Stimulated activated CD4-positive, alpha-beta T cell treated with anti-CD3 and anti-CD28 coated beads, Interleukin-2, amount 100 ng/mL, for 24 hours (primary cell): ENCODE results near the gene SH2D2A.
"Not testable (repeated sequence)": the region's sequence is repeated elsewhere in the genome, so short reads cannot be mapped to it uniquely, and the experiment has no call there.

ENCODE experiments used
- DNase-seq, 2 donors: peaks; one replicate each; pipeline ENCODE4 v3.0.0-alpha.2; 2020

SH2D2A gene

DNA sequence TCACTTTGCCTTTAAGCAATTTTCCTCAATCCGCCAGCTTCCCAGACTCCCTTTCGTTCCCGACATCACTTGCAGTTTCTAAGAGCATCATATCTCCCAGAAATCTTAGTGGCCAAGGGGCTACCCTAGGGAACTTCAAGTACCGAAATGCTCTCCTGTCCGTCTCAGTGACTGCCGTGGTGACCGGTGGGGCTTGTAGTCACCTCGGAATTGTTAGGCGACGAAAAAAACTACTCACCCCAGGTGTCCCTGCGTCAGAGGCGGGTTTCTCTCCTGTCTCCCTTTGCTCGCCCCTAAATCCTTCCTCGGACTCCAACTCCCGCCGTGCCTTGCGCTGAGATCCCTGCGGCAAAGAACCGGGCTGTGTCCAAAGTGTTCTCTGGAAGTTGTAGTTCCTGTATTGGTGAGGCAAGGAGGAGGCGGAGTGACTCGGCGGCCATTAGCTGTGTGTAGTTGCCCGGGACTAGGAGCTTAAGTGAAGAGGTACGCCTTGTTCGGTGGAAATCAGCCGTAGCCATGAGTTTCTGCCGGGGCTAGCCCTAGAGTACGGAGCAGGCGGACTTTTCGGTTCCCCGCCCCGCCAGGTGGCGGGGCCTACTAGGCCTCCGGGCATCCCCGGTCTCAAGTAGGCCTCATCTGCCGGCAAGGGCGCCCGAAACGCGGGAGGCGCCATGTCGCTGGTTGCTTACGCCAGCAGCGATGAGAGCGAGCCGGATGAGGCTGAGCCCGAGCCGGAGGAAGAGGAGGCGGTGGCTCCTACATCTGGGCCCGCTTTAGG is 49.4 kb downstream of the SH2D2A start, which contains the start of gene PRCC:
Gene PRCC (plus strand): TSS at position 435 of the 778 bp plus-strand sequence. CDS start 237 bp downstream, at position 672.
- DNase-seq: peak; percentile 93 to 95

DNA sequence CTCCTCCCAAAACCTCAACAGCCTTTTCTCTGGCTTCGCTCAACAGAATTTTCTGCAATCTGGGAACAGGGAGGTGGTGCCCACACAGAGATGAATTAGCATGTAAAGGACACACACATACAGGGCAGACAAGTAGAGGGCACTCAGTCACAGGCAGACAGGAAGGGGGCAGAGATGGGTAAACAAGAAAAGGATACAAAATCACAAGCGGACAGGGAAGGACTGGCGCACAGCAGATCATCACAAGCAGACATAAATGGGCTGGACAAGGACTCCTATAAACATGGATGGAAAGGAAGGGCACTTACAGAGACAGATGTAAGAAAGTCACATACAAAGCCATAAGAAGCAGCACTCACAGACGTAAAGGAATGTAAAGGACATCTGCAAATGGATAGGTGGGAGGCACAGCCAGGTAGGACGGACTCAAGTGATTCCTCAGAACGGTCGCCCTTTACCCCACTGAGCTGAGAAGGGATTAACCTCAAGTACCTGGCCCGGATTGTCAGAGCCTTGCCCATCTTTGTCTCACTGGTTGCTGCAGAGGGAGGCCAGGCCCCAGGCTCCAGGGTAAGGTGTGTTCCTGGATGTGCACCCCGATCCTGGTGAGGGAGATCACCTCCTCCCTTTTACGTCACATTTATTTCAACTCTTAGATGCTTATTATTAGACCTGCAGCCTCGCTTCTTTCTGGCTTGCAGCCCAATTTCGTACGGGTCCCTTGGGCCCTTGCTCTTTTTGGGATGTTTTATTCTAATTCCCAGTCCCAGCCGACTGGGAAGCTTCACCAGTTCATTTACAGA is 50.1 kb downstream of the SH2D2A start:
- no peak for DNase-seq

DNA sequence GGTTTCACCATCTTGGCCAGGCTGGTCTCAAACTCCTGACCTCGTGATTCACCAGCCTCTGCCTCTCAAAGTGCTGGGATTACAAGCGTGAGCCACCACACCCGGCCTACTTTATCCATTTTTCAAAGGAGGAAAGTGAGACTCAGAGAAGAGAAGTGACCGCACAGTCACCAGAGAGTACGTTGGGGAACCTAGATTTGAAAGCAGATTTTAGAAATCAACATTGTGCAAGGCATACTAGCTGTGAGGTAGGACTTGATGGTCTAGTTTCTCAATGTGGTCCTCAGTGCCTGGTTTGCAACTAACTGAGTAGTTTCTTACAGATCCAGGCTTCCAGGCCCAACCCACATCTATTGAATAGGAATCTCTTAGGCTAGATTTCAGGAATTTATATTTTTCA is 51.0 kb downstream of the SH2D2A start:
- no peak for DNase-seq

DNA sequence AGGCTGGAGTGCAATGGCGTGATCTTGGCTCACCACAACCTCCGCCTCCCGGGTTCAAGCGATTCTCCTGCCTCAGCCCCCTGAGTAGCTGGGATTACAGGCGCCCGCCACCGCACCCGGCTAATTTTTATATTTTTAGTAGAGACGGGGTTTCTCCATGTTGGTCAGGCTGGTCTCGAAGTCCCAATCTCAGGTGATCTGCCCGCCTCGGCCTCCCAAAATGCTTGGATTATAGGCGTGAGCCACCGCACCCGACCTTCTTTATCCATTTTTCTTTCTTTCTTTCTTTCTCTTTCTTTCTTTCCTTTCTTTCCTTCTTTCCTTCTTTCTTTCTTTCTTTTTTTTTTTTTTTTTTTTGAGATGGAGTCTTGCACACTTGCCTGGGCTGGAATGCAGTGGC is 51.5 kb downstream of the SH2D2A start:
- DNase-seq: not testable (repeated sequence)

DNA sequence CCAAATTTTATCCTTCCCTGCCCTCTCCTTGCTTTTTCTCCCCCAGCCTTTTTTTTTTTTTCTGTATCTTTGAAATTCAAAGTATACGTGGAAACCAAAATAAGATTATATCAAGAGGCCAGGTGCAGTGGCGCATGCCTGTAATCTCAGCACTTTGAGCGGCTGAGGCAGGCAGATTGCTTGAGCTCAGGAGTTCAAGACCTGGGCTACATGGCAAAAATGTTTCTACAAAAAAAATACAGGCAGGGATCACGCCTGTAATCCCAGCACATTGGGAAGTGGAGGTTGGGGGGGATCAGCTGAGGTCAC is 55.9 kb downstream of the SH2D2A start:
- no peak for DNase-seq

DNA sequence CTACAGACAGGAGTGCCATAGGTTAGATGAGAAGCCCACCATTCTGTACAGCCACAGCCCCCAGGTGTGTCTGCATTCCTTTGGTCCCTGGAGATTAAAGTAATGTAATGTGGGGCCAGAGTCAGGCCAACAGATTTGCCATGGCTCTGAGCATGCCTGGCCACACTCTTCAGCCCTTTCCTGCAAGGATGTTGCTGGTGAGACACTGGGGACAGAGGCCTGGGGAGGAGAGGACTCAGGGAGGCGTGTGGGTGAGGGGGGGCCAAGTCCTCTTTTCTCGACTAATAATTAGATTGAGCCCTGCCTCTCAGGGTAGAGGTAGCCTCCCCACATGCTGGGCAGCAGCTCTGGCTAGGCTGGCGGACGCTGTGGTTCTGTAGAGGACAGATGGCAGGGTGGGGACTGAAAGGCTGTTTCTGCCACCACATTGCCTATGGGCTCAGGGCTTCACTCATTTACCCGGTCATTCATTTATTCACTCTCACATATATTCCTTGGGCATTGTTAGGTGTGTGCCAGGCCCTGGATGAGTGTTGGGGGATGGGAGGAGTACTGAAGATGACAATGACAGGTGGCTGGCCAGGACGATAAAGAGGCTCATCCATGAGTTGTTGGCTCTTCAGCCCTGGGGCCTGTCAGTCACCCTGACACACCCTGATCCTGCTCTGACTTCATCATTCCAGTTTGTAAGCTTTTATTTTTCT is 56.4 kb downstream of the SH2D2A start:
- no peak for DNase-seq

DNA sequence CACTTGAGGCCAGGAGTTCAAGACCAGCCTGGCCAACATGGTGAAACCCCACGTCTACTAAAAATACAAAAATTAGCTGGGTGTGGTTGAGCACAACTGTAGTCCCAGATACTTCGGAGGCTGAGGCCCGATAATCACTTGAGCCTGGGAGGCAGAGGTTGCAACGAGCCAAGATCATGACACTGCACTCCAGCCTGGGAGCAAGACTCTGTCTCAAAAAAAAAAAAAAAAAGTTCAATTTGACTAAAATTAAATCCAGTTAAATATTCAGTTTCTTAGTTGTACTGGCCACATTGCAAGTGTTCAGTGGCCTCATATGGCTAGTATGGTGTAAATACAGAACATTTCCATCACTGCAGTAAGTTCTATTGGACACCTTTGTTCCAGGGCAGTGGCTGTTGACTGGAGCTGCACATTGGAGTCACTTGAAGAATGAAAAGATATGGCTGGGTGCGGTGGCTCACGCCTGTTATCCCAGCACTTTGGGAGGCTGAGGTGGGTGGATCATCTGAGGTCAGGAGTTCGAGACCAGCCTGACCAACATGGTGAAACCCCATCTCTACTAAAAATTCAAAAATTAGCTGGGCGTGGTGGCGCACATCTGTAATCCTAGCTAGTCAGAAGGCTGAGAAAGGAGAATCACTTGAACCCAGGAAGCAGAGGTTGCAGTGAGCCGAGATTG is 58.9 kb downstream of the SH2D2A start:
- DNase-seq: not testable (repeated sequence)

DNA sequence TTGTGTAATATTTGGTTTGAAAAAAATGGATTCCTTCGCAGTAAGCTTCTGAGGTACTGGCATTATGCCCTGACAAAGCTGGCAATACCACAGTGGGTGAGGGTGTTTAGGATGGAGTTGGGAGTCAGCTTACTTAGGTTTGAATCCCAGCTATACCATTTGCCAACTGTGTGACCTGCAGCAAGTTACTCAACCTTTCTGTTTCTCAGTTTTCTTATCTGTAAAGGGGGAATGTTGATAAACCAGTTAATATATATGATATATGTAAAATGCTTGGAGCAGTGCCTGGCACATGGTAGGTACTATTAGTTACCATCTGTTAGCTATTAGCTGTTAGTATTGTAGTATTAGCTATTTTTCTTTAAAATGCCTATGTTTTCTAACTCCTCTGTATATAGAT is 60.3 kb downstream of the SH2D2A start:
- DNase-seq: no peak
